H1 (cell line): Measurements from ENCODE around the gene NEDD4L. TPM values are rescaled to one million over a fixed set of nuclear protein-coding genes. Genes with fewer than 3 reads are reported as not detected.

Source experiments
- CTCF ChIA-PET: fragments of 300-600 bp; sonication (Branson Sonifier 250); formaldehyde crosslinking; loops from one replicate; lab custom pipeline; 2021; ENCODE audit not compliant: partially characterized antibody; lab: Charles Lee
- POLR2A ChIA-PET: fragments of 300-600 bp; sonication (Branson Sonifier 250); formaldehyde crosslinking; loops from one replicate; lab custom pipeline; 2021; ENCODE audit warnings: inconsistent platforms; ENCODE audit not compliant: partially characterized antibody; lab: Charles Lee
- DNase-seq, 2 experiments: peaks; one replicate each; pipeline versions ENCODE4 v3.0.0 to v3.0.0-alpha.2; 2010 to 2022; ENCODE audit warnings: low spot score in 2 of 2, low read depth in 1 of 2, mixed read lengths in 1 of 2
- FAIRE-seq: peaks from 2 replicates; lab custom pipeline; 2011; peaks lifted over from hg19 to GRCh38; lab: Jason Lieb, UNC
- H2AFZ ChIP-seq: 2 replicates; pipeline ENCODE4 v1.8.1; 2012; ENCODE audit warnings: low read length, inconsistent platforms
- H2AK5ac ChIP-seq: 2 replicates; pipeline ENCODE4 v1.6.1; 2013; ENCODE audit warnings: low read depth, low read length
- H2BK120ac ChIP-seq: replicated peaks from 2 replicates; pipeline ENCODE3; 2013; ENCODE audit warnings: low read depth, low read length, inconsistent platforms
- H2BK12ac ChIP-seq: 2 replicates; pipeline ENCODE4 v1.6.1; 2013; ENCODE audit warnings: low read depth, low read length
- H2BK15ac ChIP-seq: 2 replicates; pipeline ENCODE4 v1.6.1; 2013; ENCODE audit warnings: low read length
- H2BK20ac ChIP-seq: 2 replicates; pipeline ENCODE4 v1.6.1; 2013; ENCODE audit warnings: low read length
- H2BK5ac ChIP-seq: 2 replicates; pipeline ENCODE4 v1.6.1; 2013; ENCODE audit warnings: low read depth, low read length
- H3K14ac ChIP-seq: 2 replicates; pipeline ENCODE4 v1.6.1; 2013; ENCODE audit warnings: inconsistent platforms; ENCODE audit not compliant: insufficient read length
- H3K18ac ChIP-seq: 2 replicates; pipeline ENCODE4 v1.6.1; 2013; ENCODE audit warnings: low read length; ENCODE audit errors: extremely low read depth
- H3K23ac ChIP-seq: 2 replicates; pipeline ENCODE4 v1.6.1; 2013; ENCODE audit warnings: inconsistent platforms; ENCODE audit not compliant: insufficient read length
- H3K23me2 ChIP-seq: 2 replicates; pipeline ENCODE4 v1.6.1; 2013; ENCODE audit warnings: low read depth, low read length
- H3K27ac ChIP-seq: 2 replicates; pipeline ENCODE4 v1.6.1; 2011; ENCODE audit warnings: low read depth, low read length, inconsistent platforms
- H3K27me3 ChIP-seq, 4 experiments: replicated peaks in 1 of 4; 1 replicate in 1 of 4; 2 replicates in 3 of 4; pipeline versions ENCODE4 v1.6.1 to v1.8.1; 2011 to 2013; ENCODE audit warnings: low read length in 3 of 4, mild to moderate bottlenecking in 3 of 4, inconsistent platforms in 2 of 4, mixed read lengths in 2 of 4, moderate library complexity in 1 of 4; ENCODE audit not compliant: control insufficient read depth in 3 of 4, insufficient read depth in 3 of 4; ENCODE audit errors: extremely low read depth in 1 of 4
- H3K36me3 ChIP-seq, 4 experiments: 2 replicates each; pipeline versions ENCODE4 v1.6.1 to v1.8.1; 2011 to 2013; ENCODE audit warnings: mild to moderate bottlenecking in 4 of 4, low read length in 3 of 4, moderate library complexity in 2 of 4, control low read depth in 1 of 4, inconsistent platforms in 1 of 4; ENCODE audit not compliant: insufficient read depth in 4 of 4, control insufficient read depth in 2 of 4
- H3K4ac ChIP-seq: replicated peaks from 2 replicates; pipeline ENCODE3; 2013; ENCODE audit warnings: low read length, low read depth, mixed read lengths, inconsistent platforms; ENCODE audit not compliant: insufficient read length
- H3K4me1 ChIP-seq, 4 experiments: replicated peaks in 1 of 4; 1 replicate in 1 of 4; 2 replicates in 3 of 4; pipeline versions ENCODE4 v1.6.1 to v1.8.1; 2011 to 2013; ENCODE audit warnings: low read length in 3 of 4, inconsistent platforms in 2 of 4, mixed read lengths in 1 of 4; ENCODE audit not compliant: insufficient read depth in 4 of 4, control insufficient read depth in 3 of 4
- H3K4me2 ChIP-seq, 2 experiments: 2 replicates each; pipeline versions ENCODE4 v1.6.1 to v1.8.1; 2011 to 2013; ENCODE audit warnings: low read depth in 2 of 2, low read length in 2 of 2, control low read depth in 1 of 2, inconsistent platforms in 1 of 2, mild to moderate bottlenecking in 1 of 2; ENCODE audit not compliant: insufficient read depth in 1 of 2
- H3K4me3 ChIP-seq, 4 experiments: fragments of 200-600, 300-600 bp in 1 of 4; sonication (generic), shearing (Covaris generic), sonication (Bioruptor Twin) in 1 of 4; 2 replicates each; pipeline versions ENCODE4 v1.5.1 to v1.8.1; 2011 to 2016; ENCODE audit warnings: low read length in 4 of 4, low read depth in 3 of 4, control low read depth in 2 of 4, inconsistent platforms in 2 of 4, mild to moderate bottlenecking in 2 of 4, mixed read lengths in 1 of 4, moderate library complexity in 1 of 4; ENCODE audit not compliant: insufficient read depth in 2 of 4; ENCODE audit errors: extremely low read depth in 1 of 4
- H3K56ac ChIP-seq: replicated peaks from 2 replicates; pipeline ENCODE3; 2013; ENCODE audit warnings: low read depth, mild to moderate bottlenecking, mixed read lengths, low read length, inconsistent platforms; ENCODE audit not compliant: insufficient read length
- H3K79me1 ChIP-seq: 2 replicates; pipeline ENCODE4 v1.6.1; 2013; ENCODE audit warnings: low read depth, low read length, control low read depth
- H3K79me2 ChIP-seq, 2 experiments: 2 replicates each; pipeline versions ENCODE4 v1.6.1 to v1.8.1; 2012 to 2013; ENCODE audit warnings: low read length in 2 of 2, mild to moderate bottlenecking in 2 of 2, inconsistent platforms in 1 of 2; ENCODE audit not compliant: insufficient read depth in 2 of 2, control insufficient read depth in 1 of 2
- H3K9ac ChIP-seq, 4 experiments: replicated peaks in 1 of 4; 1 replicate in 1 of 4; 2 replicates in 3 of 4; pipeline versions ENCODE4 v1.6.1 to v1.8.1; 2011 to 2013; ENCODE audit warnings: low read depth in 3 of 4, low read length in 3 of 4, control low read depth in 2 of 4, mild to moderate bottlenecking in 2 of 4, moderate library complexity in 2 of 4, inconsistent platforms in 1 of 4; ENCODE audit errors: extremely low read depth in 1 of 4
- H3K9me3 ChIP-seq, 2 experiments: 2 replicates each; pipeline versions ENCODE4 v1.6.1 to v1.8.1; 2012 to 2013; ENCODE audit warnings: mild to moderate bottlenecking in 2 of 2, moderate library complexity in 2 of 2, control low read depth in 1 of 2, inconsistent platforms in 1 of 2, low read depth in 1 of 2, low read length in 1 of 2, mixed read lengths in 1 of 2; ENCODE audit not compliant: insufficient read depth in 2 of 2
- H4K20me1 ChIP-seq, 2 experiments: replicated peaks in 1 of 2; 2 replicates each; pipeline versions ENCODE3 to v1.8.1; 2011 to 2013; ENCODE audit warnings: inconsistent platforms in 2 of 2, low read length in 2 of 2, mild to moderate bottlenecking in 1 of 2; ENCODE audit not compliant: insufficient read depth in 2 of 2, control insufficient read depth in 1 of 2
- H4K5ac ChIP-seq: 2 replicates; pipeline ENCODE4 v1.6.1; 2013; ENCODE audit warnings: low read length, low read depth, mixed read lengths, inconsistent platforms; ENCODE audit not compliant: insufficient read length
- H4K8ac ChIP-seq: 2 replicates; pipeline ENCODE4 v1.8.0; 2013; ENCODE audit warnings: mild to moderate bottlenecking, moderate library complexity, low read length, inconsistent platforms; ENCODE audit not compliant: insufficient read depth; ENCODE audit errors: extremely low read depth
- H4K91ac ChIP-seq: replicated peaks from 2 replicates; pipeline ENCODE3; 2013; ENCODE audit warnings: low read length, mixed read lengths, inconsistent platforms; ENCODE audit not compliant: insufficient read length
- BRCA1 ChIP-seq: IDR thresholded peaks from 2 replicates; pipeline ENCODE4 v1.6.1; 2012; ENCODE audit warnings: low read depth, low read length, improper control_type of control experiment
- WGBS, 2 experiments: shearing (Covaris generic) in 1 of 2; methylation state at CpG; one replicate each; pipeline versions ENCODE4 v1.1.6 to v1.1.7; 2013 to 2015; ENCODE audit warnings: low lambda C conversion rate in 2 of 2, mixed read lengths in 2 of 2, inconsistent platforms in 1 of 2, low coverage in 1 of 2, missing lambda C conversion rate in 1 of 2; ENCODE audit not compliant: insufficient replicate concordance in 2 of 2, insufficient coverage in 1 of 2, insufficient read length in 1 of 2; ENCODE audit errors: extremely low coverage in 1 of 2, missing lambda C conversion rate in 1 of 2; 5-methylcytosine and 5-hydroxymethylcytosine counted together
- polyA plus RNA-seq, 7 experiments: library from polyadenylated mRNA; depleted of rRNA in 3 of 7; stranded (reverse) in 5 of 7; unstranded in 2 of 7; fragments of >200 nt in 5 of 7; fragments of 200-250 nt in 2 of 7; gene quantifications; 1 replicate in 5 of 7; 2 replicates in 1 of 7; 4 replicates in 1 of 7; pipeline versions ENCODE4 v1.2.1 to v1.2.3, GENCODE V29; 2011 to 2013; ENCODE audit warnings: missing spikeins in 2 of 7, mixed read lengths in 2 of 7
- total RNA-seq: library from RNA; stranded (reverse); fragmentation: NEBNext Ultra II Directional; extraction: Animal tissue kit (Norgen Biotek cat#: 25700); gene quantifications from 2 replicates; pipeline ENCODE4 v1.2.1, GENCODE V29; 2021

Gene NEDD4L
- total and polyA plus RNA-seq, 2 of the 8 experiments (the other 6 are each of a cell fraction or from before 2014, with no cell fraction given) = 37.3 to 69.8 TPM

GRCh38 chr18:58204776-58205442 lies 160.9 kb downstream of the NEDD4L start:
- Histone ChIP-seq H4K20me1 (no peaks in the 10 kb centered on the region), H3K27ac (no peak overlapping the region), H3K56ac (no peak overlapping the region), H3K14ac (no peak overlapping the region), H3K23me2 (no peaks in the 10 kb centered on the region), H3K4me3 (no peak overlapping the region), H2BK15ac (no peak overlapping the region), H2BK12ac (no peak overlapping the region), H3K4me2 (no peak overlapping the region), H2BK5ac (no peak overlapping the region), H3K36me3 (no peaks in the 10 kb centered on the region; a peak in 2 of 8 replicates), H2BK120ac (no peak overlapping the region), H3K79me1 (peaks cover 6% of the 10 kb centered on the region), H2AK5ac (no peak overlapping the region), H4K5ac (no peak overlapping the region), H3K79me2 (peaks cover 0 to 60% of the 10 kb centered on the region in 2 experiments; a peak in 3 of 4 replicates), H3K9me3 (no peaks in the 10 kb centered on the region), H4K8ac (no peak overlapping the region), H4K91ac (no peak overlapping the region), H2BK20ac (no peak overlapping the region), H3K9ac (no peak overlapping the region), H3K4ac (no peak overlapping the region), H3K18ac (no peak overlapping the region), H3K4me1 (peaks cover 4 to 16% (median 8%) of the 10 kb centered on the region in 4 experiments), H2AFZ (no peak overlapping the region), H3K27me3 (no peaks in the 10 kb centered on the region), H3K23ac (no peak overlapping the region)
- 82% methylated on average over 3 of the region's 3 CpGs; no CpG with 5 or more reads in 1 of the 2 experiments for WGBS, 2 experiments
- no peak for DNase-seq
- ChIA-PET POLR2A (no interaction called here), CTCF (interaction anchor here (1.2 to 3.8 kb wide), 2 partner anchors 10 to 235 kb away, joined by 4 to 14 read pairs; no protein-coding TSS in a partner anchor)
- FAIRE-seq = no peak
- TF ChIP-seq BRCA1 = no peak
